GM19099 (cell line): Measurements from ENCODE around the gene C8B.

Experiments used
- POLR2A ChIP-seq: IDR thresholded peaks from 3 replicates; pipeline ENCODE4 v1.6.1; 2011; ENCODE audit warnings: low read depth; ENCODE audit not compliant: insufficient read length; ENCODE audit errors: extremely low read depth

Gene C8B

DNA sequence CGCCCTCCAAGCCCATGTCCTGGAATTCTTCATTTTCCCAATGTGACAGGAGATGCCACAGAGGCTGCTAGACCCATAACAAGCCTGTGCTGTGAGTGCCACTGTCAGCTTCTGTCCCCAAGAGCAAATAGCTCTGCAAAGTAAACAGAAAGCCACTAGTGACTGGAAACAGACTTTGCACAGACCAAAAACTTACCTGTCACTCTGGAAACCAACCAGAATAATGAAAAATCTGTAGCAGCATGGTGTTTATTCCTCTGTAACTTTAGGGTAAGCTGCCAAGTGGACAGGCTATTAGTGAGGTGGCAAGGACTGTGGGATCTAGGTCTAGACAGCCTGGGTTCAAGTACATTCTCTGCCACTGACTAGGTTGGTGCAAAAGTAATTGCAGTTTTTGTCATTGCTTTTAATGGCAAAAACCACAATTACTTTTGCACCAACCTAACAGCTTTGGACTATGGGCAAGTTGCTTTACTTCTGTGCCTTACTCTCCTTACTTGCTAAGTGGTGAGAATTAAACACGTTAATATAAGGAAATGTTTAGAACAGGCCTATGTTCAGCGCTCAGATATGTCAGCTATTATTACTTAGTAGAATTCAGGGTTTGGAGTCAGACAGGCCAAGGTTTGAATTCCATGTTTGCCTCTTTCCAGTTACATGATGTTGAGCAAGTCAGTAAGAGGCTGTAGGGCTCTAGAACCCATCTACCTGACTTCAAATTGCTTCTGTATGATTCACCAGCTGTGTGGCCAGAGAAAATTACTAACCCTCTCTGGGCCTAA lies at the start of gene C8B:
C8B (minus strand) TSS at position 100 of the 782 bp plus-strand sequence; CDS start at position 33, 67 bp downstream.
- TF ChIP-seq POLR2A, result no peak

DNA sequence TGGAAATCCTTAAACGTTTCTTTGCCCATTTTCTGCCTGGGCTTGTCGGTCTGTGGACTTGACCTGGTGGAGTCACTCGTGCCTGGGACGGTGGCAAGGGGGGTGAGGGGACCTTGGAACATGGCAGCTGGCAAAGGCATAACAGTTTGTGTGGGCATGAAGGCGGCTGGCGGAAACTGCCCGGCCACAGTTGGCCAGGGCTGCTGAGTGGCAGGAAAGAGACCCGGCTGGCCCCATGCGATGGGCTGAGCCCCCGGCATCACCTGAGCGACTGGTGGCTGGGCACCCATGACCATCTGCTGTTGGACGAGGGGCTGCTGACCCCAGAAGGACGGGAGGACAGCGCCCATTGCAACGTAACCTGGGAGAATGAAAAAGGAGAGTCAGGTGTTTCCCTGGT lies 49.3 kb upstream of the C8B start:
- no peak for TF ChIP-seq POLR2A

DNA sequence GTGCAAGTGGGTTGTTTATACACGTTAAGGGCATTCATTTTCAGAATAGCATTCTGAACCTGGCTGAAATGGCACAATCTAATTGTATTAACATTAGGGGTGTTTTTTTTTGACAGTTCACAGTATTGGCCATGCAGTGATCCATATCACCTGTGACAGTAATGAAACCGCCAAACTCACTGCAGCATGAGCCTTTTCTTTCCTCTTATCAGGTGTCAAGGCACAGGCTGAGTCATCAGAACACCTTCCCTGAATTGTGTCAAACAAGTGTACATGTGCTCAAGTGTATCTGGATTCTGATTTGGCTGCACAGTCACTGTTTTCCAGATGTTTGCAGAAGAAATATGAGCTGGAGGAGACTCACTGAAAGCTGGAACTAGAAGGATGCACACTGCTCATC lies 47.7 kb upstream of the C8B start:
- TF ChIP-seq POLR2A, result no peak

DNA sequence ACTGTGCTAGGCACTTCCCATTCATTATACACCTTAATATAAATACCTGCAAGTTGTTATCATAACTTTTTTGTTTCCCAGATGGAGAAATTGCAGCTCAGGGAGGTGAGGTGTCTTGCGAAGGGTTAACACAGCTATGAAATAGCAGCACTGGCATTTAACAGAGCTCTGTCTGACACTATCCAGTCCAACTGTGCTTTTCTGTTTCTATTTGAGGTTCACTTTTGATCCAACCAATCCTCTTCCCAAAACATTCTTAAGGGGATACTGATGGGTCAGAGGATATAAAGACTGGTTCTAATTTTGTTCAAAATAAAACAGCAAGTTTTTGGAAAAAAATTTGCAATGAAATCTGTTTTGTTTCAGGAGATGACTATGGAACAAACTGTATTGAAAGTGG lies 46.5 kb upstream of the C8B start:
- no peak for TF ChIP-seq POLR2A

DNA sequence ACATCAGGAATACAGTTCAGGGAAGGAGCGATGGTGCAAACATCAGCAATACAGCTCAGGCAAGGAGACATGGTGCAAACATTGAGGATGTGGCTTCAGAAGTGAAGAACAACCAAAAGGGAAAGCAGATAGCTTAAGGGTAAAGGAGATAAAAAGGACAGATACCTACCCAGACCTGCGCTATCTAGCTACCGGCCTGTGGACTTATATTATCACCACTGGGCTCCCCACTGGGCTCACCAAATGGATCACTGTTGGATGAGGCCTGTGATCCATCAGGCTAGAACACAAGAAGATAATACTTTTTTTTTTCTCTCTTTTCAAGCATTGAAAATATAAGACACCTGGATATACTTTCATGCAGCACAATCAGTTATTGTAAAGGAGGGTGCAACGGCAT lies 44.7 kb upstream of the C8B start:
- no peak for TF ChIP-seq POLR2A

DNA sequence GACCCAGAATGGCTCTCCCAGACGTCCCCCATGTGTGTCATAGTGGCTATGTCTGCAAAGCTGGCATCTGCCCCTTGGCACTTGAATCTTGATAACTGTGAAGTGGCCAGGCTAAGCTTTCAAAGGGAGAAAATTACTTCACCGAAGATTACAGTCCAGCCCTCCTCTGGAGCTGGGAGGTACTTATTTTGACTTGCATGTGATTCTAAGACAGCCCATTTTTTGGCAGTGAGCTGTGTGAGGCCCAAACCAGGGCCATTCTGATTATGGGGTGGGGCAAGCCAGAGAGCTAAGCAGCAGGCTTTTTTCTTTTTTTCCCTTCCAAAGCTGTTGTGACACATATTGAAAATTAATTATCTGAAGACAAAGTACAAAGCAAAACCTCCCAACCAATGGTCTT lies 42.1 kb upstream of the C8B start:
- no peak for TF ChIP-seq POLR2A

DNA sequence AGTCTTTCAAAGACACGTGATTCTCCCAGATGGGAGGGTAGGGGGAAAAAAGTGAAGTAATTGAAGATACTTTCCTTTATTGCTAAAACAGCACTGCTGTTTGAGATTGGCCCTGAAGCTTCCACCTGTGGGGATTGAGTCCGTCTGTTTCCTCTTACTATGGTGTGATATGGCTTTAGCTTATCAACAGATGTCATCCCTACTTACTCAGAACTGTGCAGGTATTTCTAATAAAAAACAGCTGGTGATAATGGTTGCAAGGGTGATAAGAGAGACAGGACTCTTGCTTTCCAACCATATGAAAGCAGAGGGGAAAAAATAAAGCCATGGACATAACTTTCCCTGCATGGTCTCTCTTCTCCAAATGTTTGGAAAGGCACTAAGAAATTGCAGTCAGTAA lies 41.7 kb upstream of the C8B start:
- no peak for TF ChIP-seq POLR2A

DNA sequence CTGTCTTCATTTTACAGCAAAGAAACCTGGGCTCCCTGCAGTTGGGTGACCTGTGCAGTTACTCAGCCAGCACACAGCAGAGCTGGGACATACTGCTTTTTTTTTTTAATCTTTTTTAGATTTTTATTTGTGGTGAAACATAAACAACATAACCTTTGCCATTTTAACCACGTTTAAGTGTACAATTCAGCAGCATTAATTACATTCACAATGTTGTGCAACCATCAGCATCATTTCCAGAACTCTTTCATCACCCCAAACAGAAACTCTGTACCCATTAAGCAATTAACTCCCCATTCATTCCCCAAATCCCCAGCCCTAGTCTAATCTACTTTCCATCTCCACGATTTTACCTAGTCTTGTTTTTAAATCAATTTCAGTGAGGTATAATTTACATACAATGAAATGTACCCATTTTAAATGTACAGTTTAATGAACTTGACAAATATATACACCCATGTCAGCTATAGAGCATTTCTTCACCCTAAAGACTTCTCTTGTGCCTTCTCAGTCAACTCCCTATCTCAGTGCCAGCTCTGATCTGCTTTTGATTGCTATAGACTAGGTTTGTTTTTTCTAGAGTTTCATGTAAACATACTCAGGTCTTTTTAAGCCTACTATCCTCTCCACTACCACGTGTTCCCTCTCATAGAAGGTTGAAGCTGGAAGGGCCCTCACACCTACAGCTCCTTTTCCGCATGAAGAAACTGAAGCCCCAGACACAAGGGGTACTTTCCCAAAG lies 37.8 kb upstream of the C8B start:
- TF ChIP-seq POLR2A, result no peak

DNA sequence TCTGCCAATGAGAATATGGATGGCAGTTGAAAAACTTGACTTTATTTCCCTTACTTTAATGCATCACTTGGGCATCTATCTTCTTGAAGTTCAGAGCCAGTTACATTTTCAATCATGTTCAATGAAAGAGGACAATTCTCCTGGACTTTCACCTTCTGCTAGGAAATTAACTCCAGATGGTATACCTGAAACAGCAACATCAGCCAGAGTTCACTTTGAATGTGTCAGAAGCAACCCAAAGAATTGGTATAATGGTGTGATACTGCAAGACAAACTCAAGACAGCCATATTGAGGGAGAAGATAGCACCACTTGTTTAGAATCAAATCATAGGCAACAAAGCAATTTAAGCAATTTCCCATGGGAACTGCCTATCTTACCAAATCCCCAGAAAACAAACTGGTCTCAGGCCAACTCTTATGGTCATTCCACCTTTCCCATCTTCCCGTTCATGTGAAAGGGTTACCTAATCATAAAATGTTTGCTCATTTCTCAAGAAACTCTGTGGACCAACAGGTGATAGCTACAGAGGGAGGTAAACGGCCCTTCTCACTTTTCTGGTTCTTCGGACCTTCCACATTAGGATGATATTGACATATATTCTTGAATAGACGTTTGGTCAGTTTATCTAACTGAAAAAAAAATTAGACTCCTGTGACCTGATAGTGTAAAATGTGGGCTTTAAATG lies 29.7 kb upstream of the C8B start:
- TF ChIP-seq POLR2A, result no peak

DNA sequence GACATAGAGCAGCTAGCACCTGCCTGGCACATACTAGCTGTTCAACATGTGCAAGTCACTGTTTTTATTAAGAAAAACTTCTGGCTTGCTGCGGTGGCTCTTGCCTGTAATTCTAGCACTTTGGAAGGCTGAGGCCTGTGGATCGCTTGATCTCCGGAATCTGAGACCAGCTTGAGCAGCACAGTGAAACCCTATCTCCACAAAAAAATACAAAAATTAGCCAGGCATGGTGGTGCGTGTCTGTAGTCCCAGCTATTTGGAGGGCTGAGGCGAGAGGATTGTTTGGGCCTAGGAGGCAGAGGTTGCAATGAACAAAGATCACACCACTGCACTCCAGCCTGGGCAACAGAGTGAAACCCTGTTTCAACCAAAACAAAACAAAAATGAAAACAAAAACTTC lies 27.7 kb upstream of the C8B start:
- TF ChIP-seq POLR2A, result no peak

DNA sequence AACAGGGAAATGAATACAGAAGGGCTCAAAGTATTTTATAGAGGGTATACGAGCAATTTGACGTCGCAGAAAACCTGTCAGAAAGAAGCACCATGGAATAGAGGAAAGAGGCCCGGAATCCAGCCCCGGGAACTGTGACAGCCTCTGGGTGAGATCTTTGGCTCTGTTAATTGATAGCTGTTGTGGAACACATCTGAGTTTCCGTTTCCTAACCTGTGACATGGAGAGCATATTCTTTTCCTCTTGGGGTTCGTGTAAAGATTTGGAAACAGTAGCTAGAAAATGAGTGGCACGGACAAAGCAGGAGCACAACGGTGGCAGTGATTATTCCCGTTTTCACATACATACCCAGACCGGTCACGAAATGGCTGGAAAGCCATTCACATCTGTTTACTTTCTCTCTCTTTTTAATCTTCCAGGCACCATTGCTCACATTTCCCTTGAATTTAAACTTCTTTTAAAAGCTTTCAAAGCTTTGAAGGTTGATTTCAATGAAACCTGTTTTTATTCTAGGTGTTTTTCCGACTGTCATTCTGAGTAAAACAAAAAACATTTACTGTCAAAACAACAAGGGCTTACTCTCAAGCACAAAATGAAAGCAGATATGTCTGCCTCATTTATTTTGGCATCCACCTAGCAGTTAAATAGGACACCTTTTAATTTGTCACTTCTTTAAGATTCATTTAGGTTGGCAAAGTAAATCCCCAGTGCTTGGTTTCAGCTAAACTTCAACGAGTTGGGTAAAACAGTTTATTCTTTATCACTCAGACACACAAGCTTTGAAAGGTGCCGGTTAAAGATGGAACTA lies 26.7 kb upstream of the C8B start:
- TF ChIP-seq POLR2A, result no peak

DNA sequence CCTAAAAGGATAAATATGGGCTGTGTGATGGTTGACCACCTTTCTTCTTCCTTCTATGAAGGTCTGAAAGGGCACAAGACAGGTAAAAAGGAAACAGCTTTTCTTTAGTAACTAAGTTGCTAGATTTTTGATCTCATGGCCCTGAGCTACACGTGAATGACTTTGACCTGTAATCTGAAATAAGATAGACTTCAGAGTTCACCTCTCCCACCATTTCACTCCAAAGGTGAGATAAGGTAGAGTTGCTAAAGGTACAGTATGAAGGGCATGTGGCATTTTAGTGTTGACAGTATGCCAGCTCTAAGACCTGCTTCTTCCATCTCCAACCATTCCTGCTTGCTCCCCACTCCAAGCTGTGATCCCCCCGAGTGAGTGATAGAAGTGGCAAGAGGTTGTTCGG lies 25.8 kb upstream of the C8B start:
- no peak for TF ChIP-seq POLR2A

DNA sequence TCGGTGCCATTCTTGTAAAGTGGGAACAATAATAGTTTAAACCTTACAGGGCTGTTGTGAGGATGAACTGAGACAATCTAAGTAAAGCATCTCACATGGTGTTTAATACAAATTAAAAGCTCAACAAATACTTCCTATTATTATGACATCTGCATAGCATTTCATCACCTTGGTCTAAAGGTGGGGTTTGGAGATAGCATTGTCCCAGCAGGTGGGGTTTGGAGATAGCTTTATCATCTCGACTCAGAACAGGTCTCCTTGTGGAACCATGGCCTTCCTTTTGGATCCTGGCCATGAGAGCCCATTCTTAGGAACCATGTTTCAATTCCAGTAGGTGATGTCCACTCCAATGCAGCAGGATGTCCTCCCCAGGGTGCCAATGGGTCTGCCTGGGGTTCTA lies 20.6 kb upstream of the C8B start:
- TF ChIP-seq POLR2A, result no peak

DNA sequence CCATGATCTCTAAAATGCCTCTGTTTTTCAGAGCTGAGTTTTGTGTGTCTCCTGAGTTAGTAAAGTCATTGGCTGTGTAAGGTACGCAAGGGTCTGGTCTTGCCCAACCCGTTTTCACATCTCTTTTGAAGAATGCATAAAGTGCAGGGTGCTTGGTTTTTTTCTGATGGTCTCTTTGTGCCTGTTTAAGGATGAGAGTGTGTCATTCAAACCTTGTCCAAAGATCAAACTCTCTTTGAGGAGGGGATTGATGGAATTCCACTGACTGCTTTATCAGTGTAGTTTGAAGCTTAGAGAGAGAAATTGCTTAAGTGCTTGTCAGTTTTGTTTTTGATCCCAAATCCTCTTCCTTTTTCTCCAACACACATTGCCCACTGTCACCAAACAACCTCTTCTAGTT lies 20.0 kb upstream of the C8B start:
- no peak for TF ChIP-seq POLR2A

DNA sequence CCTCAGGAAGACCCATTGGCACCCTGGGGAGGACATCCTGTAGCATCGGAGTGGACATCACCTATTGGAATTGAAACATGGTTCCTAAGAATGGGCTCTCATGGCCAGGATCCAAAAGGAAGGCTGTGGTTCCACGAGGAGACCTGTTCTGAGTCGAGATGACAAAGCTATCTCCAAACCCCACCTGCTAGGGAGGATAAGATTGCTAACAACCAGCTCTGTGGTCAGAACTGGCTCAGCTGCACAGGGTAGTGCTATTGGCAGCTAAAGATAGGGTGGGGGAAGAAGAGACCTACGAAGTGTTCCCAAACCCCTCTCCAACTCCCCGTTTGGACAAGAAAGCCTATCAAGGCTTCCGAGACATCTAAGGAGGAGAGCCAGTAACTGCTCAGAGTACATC lies 17.7 kb upstream of the C8B start:
- no peak for TF ChIP-seq POLR2A
